HepG2 (cell line): ENCODE data around the gene MAGIX. TPM values are rescaled to one million over a fixed set of nuclear protein-coding genes. Genes with fewer than 3 reads are reported as not detected.

Source experiments
- ATAC-seq: fragments of 200-7000 bp; cut with Tn5 transposase; 3 replicates; pipeline ENCODE4 v1.9.1; 2020; ENCODE audit warnings: mild to moderate bottlenecking, moderate library complexity
- BruUV-seq: library from RNA; stranded (reverse); fragments of 400-500 nt; replicated peaks from 2 replicates; lab custom pipeline; 2021; lab: Mats Ljungman, UMichigan
- CTCF ChIA-PET: fragments of 300-600 bp; formaldehyde crosslinking; extraction: SDS; loops from one replicate; lab custom pipeline; 2021; ENCODE audit warnings: low total read pairs, inconsistent platforms, low intra/inter-chr PET ratio; lab: Yijun Ruan, JAX
- POLR2A ChIA-PET: fragments of 350-600 bp; sonication (Branson Sonifier 250); formaldehyde crosslinking; loops from one replicate; lab custom pipeline; 2020; ENCODE audit warnings: antibody characterized with exemption, inconsistent platforms; lab: Yijun Ruan, JAX
- DNase-seq: peaks from one replicate; pipeline ENCODE4 v3.0.0-alpha.2; 2015; ENCODE audit warnings: low spot score
- FAIRE-seq: peaks from 3 replicates; lab custom pipeline; 2011; peaks lifted over from hg19 to GRCh38; lab: Jason Lieb, UNC
- H2AFZ ChIP-seq: one replicate; pipeline ENCODE4 v1.6.1; 2011; ENCODE audit warnings: low read length, inconsistent platforms
- H3K27ac ChIP-seq: fragments of 300-600 bp; 3 replicates; pipeline ENCODE4 v1.8.0; 2011; ENCODE audit warnings: mixed run types, mild to moderate bottlenecking, mixed read lengths, low read length, inconsistent platforms; ENCODE audit not compliant: insufficient read depth; ENCODE audit errors: extremely low read length
- H3K27me3 ChIP-seq, 2 experiments: fragments of 200-600 bp in 1 of 2; 2 replicates in 1 of 2; 3 replicates in 1 of 2; pipeline versions ENCODE4 v1.6.0 to v1.8.0; 2011; ENCODE audit warnings: low read length in 2 of 2, mild to moderate bottlenecking in 2 of 2, moderate library complexity in 2 of 2, inconsistent platforms in 1 of 2; ENCODE audit not compliant: insufficient read depth in 2 of 2, control insufficient read depth in 1 of 2
- H3K36me3 ChIP-seq, 2 experiments: fragments of 200-600 bp in 1 of 2; replicated peaks in 1 of 2; 2 replicates in 1 of 2; 3 replicates in 1 of 2; pipeline versions ENCODE4 v1.5.1 to v1.8.0; 2011; ENCODE audit warnings: low read length in 2 of 2, inconsistent platforms in 1 of 2; ENCODE audit not compliant: insufficient read depth in 2 of 2, control insufficient read depth in 1 of 2
- H3K4me1 ChIP-seq: 2 replicates; pipeline ENCODE4 v1.5.1; 2012; ENCODE audit warnings: low read length, inconsistent platforms; ENCODE audit not compliant: insufficient read depth
- H3K4me2 ChIP-seq: 2 replicates; pipeline ENCODE4 v1.6.0; 2011; ENCODE audit warnings: low read depth, low read length, inconsistent platforms
- H3K4me3 ChIP-seq, 3 experiments: fragments of 200-600 bp in 1 of 3; sonication (generic), shearing (Covaris generic) in 1 of 3; replicated peaks in 1 of 3; 2 replicates each; pipeline ENCODE4 v1.5.1; 2011 to 2016; ENCODE audit warnings: low read length in 3 of 3, inconsistent platforms in 2 of 3, low read depth in 2 of 3, mild to moderate bottlenecking in 2 of 3, control low read depth in 1 of 3, mixed read lengths in 1 of 3; ENCODE audit not compliant: insufficient read depth in 1 of 3
- H3K79me2 ChIP-seq: one replicate; pipeline ENCODE4 v1.6.1; 2011; ENCODE audit warnings: low read length, inconsistent platforms; ENCODE audit not compliant: insufficient read depth
- H3K9ac ChIP-seq: 2 replicates; pipeline ENCODE4 v1.6.0; 2011; ENCODE audit warnings: mild to moderate bottlenecking, low read depth, low read length, inconsistent platforms; ENCODE audit not compliant: insufficient read depth
- H3K9me3 ChIP-seq: 2 replicates; pipeline ENCODE4 v1.5.1; 2012; ENCODE audit warnings: mild to moderate bottlenecking, low read length
- H4K20me1 ChIP-seq: 2 replicates; pipeline ENCODE4 v1.6.0; 2011; ENCODE audit warnings: inconsistent platforms, mild to moderate bottlenecking, low read length, moderate library complexity; ENCODE audit not compliant: insufficient read depth
- CHCHD3 ChIP-seq: sonication (generic); formaldehyde crosslinking; IDR thresholded peaks from 2 replicates; pipeline ENCODE4 v1.8.0; 2022; ENCODE audit warnings: mild to moderate bottlenecking, missing genetic modification reagents, moderate library complexity
- MLXIP ChIP-seq: sonication (generic); formaldehyde crosslinking; IDR thresholded peaks from 2 replicates; pipeline ENCODE4 v1.9.0; 2021; ENCODE audit warnings: missing genetic modification reagents, borderline replicate concordance
- PAWR ChIP-seq: sonication (generic); formaldehyde crosslinking; IDR thresholded peaks from 2 replicates; pipeline ENCODE4 v1.4.0; 2020; ENCODE audit warnings: missing genetic modification reagents, mild to moderate bottlenecking, borderline replicate concordance
- RAD51 ChIP-seq: fragments of 450-650 bp; IDR thresholded peaks from 2 replicates; pipeline ENCODE4 v1.6.1; 2016; ENCODE audit warnings: borderline replicate concordance
- THAP7 ChIP-seq: sonication (generic); formaldehyde crosslinking; IDR thresholded peaks from 2 replicates; pipeline ENCODE4 v1.8.1; 2023; ENCODE audit warnings: mild to moderate bottlenecking, missing genetic modification reagents
- THRA ChIP-seq: sonication (generic); formaldehyde crosslinking; IDR thresholded peaks from 2 replicates; pipeline ENCODE4 v1.4.0; 2020; ENCODE audit warnings: missing genetic modification reagents, borderline replicate concordance
- ZBTB1 ChIP-seq: sonication (generic); formaldehyde crosslinking; IDR thresholded peaks from 2 replicates; pipeline ENCODE4 v1.4.0; 2020; ENCODE audit warnings: missing genetic modification reagents, borderline replicate concordance
- ZBTB49 ChIP-seq: sonication (generic); formaldehyde crosslinking; IDR thresholded peaks from 2 replicates; pipeline ENCODE4 v1.4.0; 2020; ENCODE audit warnings: missing genetic modification reagents, borderline replicate concordance
- ZNF597 ChIP-seq: sonication (generic); formaldehyde crosslinking; IDR thresholded peaks from 2 replicates; pipeline ENCODE4 v1.5.0; 2020; ENCODE audit warnings: missing genetic modification reagents
- ZNF704 ChIP-seq: sonication (generic); formaldehyde crosslinking; IDR thresholded peaks from 2 replicates; pipeline ENCODE4 v1.8.1; 2023; ENCODE audit warnings: mild to moderate bottlenecking, inconsistent platforms, moderate library complexity, missing genetic modification reagents, borderline replicate concordance
- ZSCAN9 ChIP-seq: IDR thresholded peaks from 2 replicates; pipeline ENCODE4 v1.6.1; 2016; ENCODE audit warnings: borderline replicate concordance
- WGBS: methylation state at CpG from one replicate; pipeline ENCODE4 v1.1.6; 2017; ENCODE audit warnings: low lambda C conversion rate; 5-methylcytosine and 5-hydroxymethylcytosine counted together
- in situ Hi-C: cut with HindIII; loops from 2 replicates; pipeline ENCODE4 v1.10.0; 2017; ENCODE audit warnings: low pct_unique_long_range_greater_than_20kb; ENCODE audit not compliant: extremely low pct_ligation_motif_present
- intact Hi-C: fragments of 100-400 bp; cut with micrococcal nuclease; formaldehyde crosslinking; loops from one replicate; pipeline ENCODE4 v1.10.0; 2022; ENCODE audit not compliant: unreplicated experiment
- polyA plus RNA-seq, 8 experiments: library from polyadenylated mRNA; depleted of rRNA in 3 of 8; stranded (reverse) in 7 of 8; unstranded in 1 of 8; fragments of >200 nt; fragmentation: Illumina TruSeq in 4 of 8; extraction: Trizol in 4 of 8; gene quantifications; 2 replicates each; pipeline versions ENCODE4 v1.2.1 to v1.2.3, GENCODE V29; 2011 to 2016; ENCODE audit warnings: low read depth in 4 of 8, missing spikeins in 1 of 8, mixed read lengths in 1 of 8; ENCODE audit not compliant: insufficient read depth in 1 of 8
- total RNA-seq, 5 experiments: library from RNA; depleted of rRNA; stranded (reverse); fragments of >200 nt; fragmentation: Illumina TruSeq; extraction: Trizol; gene quantifications; 2 replicates each; pipeline ENCODE4 v1.2.3, GENCODE V29; 2016; ENCODE audit warnings: low read depth in 1 of 5

Gene MAGIX
- total and polyA plus RNA-seq, 2 of the 13 experiments (the other 11 are each of a cell fraction or from before 2014, with no cell fraction given) = 0.63 to 1.2 TPM

GRCh38 chrX:49205443-49205842, 42.9 kb downstream of the MAGIX start (continued):
- TF ChIP-seq THRA (CRISPR knock-in tag) (no peak), PAWR (CRISPR knock-in tag) (no peak), ZBTB49 (CRISPR knock-in tag) (no peak)

- Histone ChIP-seq H4K20me1 (no peaks in the 10 kb centered on the region), H3K9ac (no peak overlapping the region), H3K36me3 (no peaks in the 10 kb centered on the region), H3K27me3 (no peaks in the 10 kb centered on the region), H3K4me2 (no peak overlapping the region), H3K27ac (no peak overlapping the region), H3K9me3 (no peaks in the 10 kb centered on the region), H2AFZ (no peak overlapping the region), H3K4me3 (no peak overlapping the region), H3K4me1 (no peaks in the 10 kb centered on the region), H3K79me2 (no peaks in the 10 kb centered on the region)
- in situ Hi-C loops (no loop called here), intact Hi-C loops (no loop called here)
- ATAC-seq = no peak
- POLR2A ChIA-PET = interaction anchor here (0.7 kb wide), 1 partner anchor 16 kb away, joined by 3 read pairs; no protein-coding TSS in a partner anchor
- no CpG with 5 or more reads among the region's 8 CpGs for WGBS
- no peak for DNase-seq
- no TSS peak for BruUV-seq
- FAIRE-seq = no peak
- CTCF ChIA-PET = no interaction called here
- TF ChIP-seq RAD51 (no peak), ZNF704 (CRISPR knock-in tag) (no peak), CHCHD3 (CRISPR knock-in tag) (no peak), MLXIP (CRISPR knock-in tag) (no peak), ZSCAN9 (CRISPR knock-in tag) (no peak), ZNF597 (CRISPR knock-in tag) (no peak), ZBTB1 (CRISPR knock-in tag) (no peak), THAP7 (CRISPR knock-in tag) (no peak)
Observed at GRCh38 chrX:49206543-49206942, 44.0 kb downstream of the MAGIX start.
